HEK293 (cell line): Measurements from ENCODE around the gene TRPV2.

Source experiments
- BCL11A ChIP-seq: fragments of 450-650 bp; formaldehyde crosslinking; IDR thresholded peaks from 2 replicates; pipeline ENCODE4 v1.5.1; 2016; ENCODE audit warnings: low read depth, missing biosample characterization, missing genetic modification characterization
- IKZF3 ChIP-seq: fragments of 450-650 bp; IDR thresholded peaks from 2 replicates; pipeline ENCODE4 v1.5.0; 2018; ENCODE audit warnings: missing biosample characterization, mild to moderate bottlenecking, missing genetic modification characterization, moderate library complexity
- KLF8 ChIP-seq: fragments of 450-650 bp; formaldehyde crosslinking; IDR thresholded peaks from 2 replicates; pipeline ENCODE4 v1.5.1; 2016; ENCODE audit warnings: missing biosample characterization, missing genetic modification characterization
- MYNN ChIP-seq: fragments of 450-650 bp; formaldehyde crosslinking; IDR thresholded peaks from 2 replicates; pipeline ENCODE4 v1.5.1; 2016; ENCODE audit warnings: missing biosample characterization, missing genetic modification characterization, borderline replicate concordance
- OVOL3 ChIP-seq: fragments of 450-650 bp; formaldehyde crosslinking; IDR thresholded peaks from 2 replicates; pipeline ENCODE4 v1.5.1; 2016; ENCODE audit warnings: missing biosample characterization, missing genetic modification characterization
- SALL2 ChIP-seq: fragments of 450-650 bp; formaldehyde crosslinking; IDR thresholded peaks from 2 replicates; pipeline ENCODE4 v1.5.0; 2017; ENCODE audit warnings: missing biosample characterization, mild to moderate bottlenecking, missing genetic modification characterization, borderline replicate concordance
- SCRT1 ChIP-seq: fragments of 450-650 bp; formaldehyde crosslinking; IDR thresholded peaks from 2 replicates; pipeline ENCODE4 v1.5.1; 2016; ENCODE audit warnings: missing biosample characterization, missing genetic modification characterization, borderline replicate concordance
- SETDB1 ChIP-seq: IDR thresholded peaks from one replicate; pipeline ENCODE4 v1.6.1; 2017; ENCODE audit warnings: mild to moderate bottlenecking, low read length, moderate library complexity, mixed read lengths; ENCODE audit not compliant: insufficient read length
- SP7 ChIP-seq: fragments of 450-650 bp; formaldehyde crosslinking; IDR thresholded peaks from 2 replicates; pipeline ENCODE4 v1.5.1; 2016; ENCODE audit warnings: missing biosample characterization, missing genetic modification characterization
- TCF7L2 ChIP-seq: IDR thresholded peaks from 2 replicates; pipeline ENCODE4 v1.6.1; 2011; ENCODE audit warnings: low read depth, mild to moderate bottlenecking, inconsistent platforms, low read length, moderate library complexity, borderline replicate concordance
- YY1 ChIP-seq: fragments of 450-650 bp; formaldehyde crosslinking; IDR thresholded peaks from 2 replicates; pipeline ENCODE4 v1.5.1; 2018; ENCODE audit warnings: missing biosample characterization, missing genetic modification characterization
- ZFP69B ChIP-seq: fragments of 450-650 bp; formaldehyde crosslinking; IDR thresholded peaks from 2 replicates; pipeline ENCODE4 v1.5.1; 2016; ENCODE audit warnings: missing biosample characterization, missing genetic modification characterization
- ZNF132 ChIP-seq: fragments of 450-650 bp; formaldehyde crosslinking; IDR thresholded peaks from 2 replicates; pipeline ENCODE4 v1.5.1; 2017; ENCODE audit warnings: missing biosample characterization, missing genetic modification characterization, borderline replicate concordance
- ZNF133 ChIP-seq: fragments of 450-650 bp; formaldehyde crosslinking; IDR thresholded peaks from 2 replicates; pipeline ENCODE4 v1.5.1; 2016; ENCODE audit warnings: missing biosample characterization, missing genetic modification characterization
- ZNF223 ChIP-seq: fragments of 450-650 bp; formaldehyde crosslinking; IDR thresholded peaks from 2 replicates; pipeline ENCODE4 v1.5.1; 2016; ENCODE audit warnings: missing biosample characterization, missing genetic modification characterization
- ZNF239 ChIP-seq: fragments of 450-650 bp; formaldehyde crosslinking; IDR thresholded peaks from 2 replicates; pipeline ENCODE4 v1.5.1; 2016; ENCODE audit warnings: missing biosample characterization, missing genetic modification characterization
- ZNF324 ChIP-seq: fragments of 450-650 bp; formaldehyde crosslinking; IDR thresholded peaks from 2 replicates; pipeline ENCODE4 v1.5.1; 2016; ENCODE audit warnings: missing biosample characterization, missing genetic modification characterization
- ZNF366 ChIP-seq: fragments of 450-650 bp; formaldehyde crosslinking; conservative IDR thresholded peaks from 2 replicates; pipeline ENCODE4 v1.5.1; 2016; ENCODE audit warnings: missing biosample characterization, missing genetic modification characterization
- ZNF426 ChIP-seq: fragments of 450-650 bp; formaldehyde crosslinking; IDR thresholded peaks from 2 replicates; pipeline ENCODE4 v1.5.1; 2017; ENCODE audit warnings: missing biosample characterization, missing genetic modification characterization, mild to moderate bottlenecking, inconsistent platforms, moderate library complexity
- ZNF521 ChIP-seq: fragments of 450-650 bp; formaldehyde crosslinking; IDR thresholded peaks from 2 replicates; pipeline ENCODE4 v1.5.1; 2017; ENCODE audit warnings: missing biosample characterization, mild to moderate bottlenecking, missing genetic modification characterization
- ZNF560 ChIP-seq: fragments of 450-650 bp; formaldehyde crosslinking; IDR thresholded peaks from 2 replicates; pipeline ENCODE4 v1.5.1; 2017; ENCODE audit warnings: missing biosample characterization, missing genetic modification characterization, borderline replicate concordance
- ZNF561 ChIP-seq: fragments of 450-650 bp; IDR thresholded peaks from 2 replicates; pipeline ENCODE4 v1.5.1; 2018; ENCODE audit warnings: missing biosample characterization, missing genetic modification characterization, borderline replicate concordance
- ZNF76 ChIP-seq: fragments of 450-650 bp; formaldehyde crosslinking; IDR thresholded peaks from 2 replicates; pipeline ENCODE4; 2016; ENCODE audit warnings: low read depth, missing biosample characterization, missing genetic modification characterization, borderline replicate concordance
- TF ChIP-seq, protein P1 (sequence below): fragments of 450-650 bp; formaldehyde crosslinking; IDR thresholded peaks from 2 replicates; pipeline ENCODE4 v1.5.1; 2016; ENCODE audit warnings: missing biosample characterization, missing genetic modification characterization, borderline replicate concordance
- TF ChIP-seq, protein P2 (sequence below): fragments of 450-650 bp; IDR thresholded peaks from 2 replicates; pipeline ENCODE4 v1.5.1; 2018; ENCODE audit warnings: missing biosample characterization, mild to moderate bottlenecking, missing genetic modification characterization
- TF ChIP-seq, protein P3 (sequence below): fragments of 450-650 bp; formaldehyde crosslinking; IDR thresholded peaks from 2 replicates; pipeline ENCODE4 v1.5.0; 2017; ENCODE audit warnings: missing biosample characterization, missing genetic modification characterization, borderline replicate concordance
- TF ChIP-seq, protein P4 (sequence below): fragments of 450-650 bp; formaldehyde crosslinking; IDR thresholded peaks from 2 replicates; pipeline ENCODE4 v1.5.1; 2016; ENCODE audit warnings: missing biosample characterization, missing genetic modification characterization
- TF ChIP-seq, protein P5 (sequence below): fragments of 450-650 bp; formaldehyde crosslinking; IDR thresholded peaks from 2 replicates; pipeline ENCODE4 v1.5.1; 2016; ENCODE audit warnings: missing biosample characterization, missing genetic modification characterization

Gene TRPV2

DNA sequence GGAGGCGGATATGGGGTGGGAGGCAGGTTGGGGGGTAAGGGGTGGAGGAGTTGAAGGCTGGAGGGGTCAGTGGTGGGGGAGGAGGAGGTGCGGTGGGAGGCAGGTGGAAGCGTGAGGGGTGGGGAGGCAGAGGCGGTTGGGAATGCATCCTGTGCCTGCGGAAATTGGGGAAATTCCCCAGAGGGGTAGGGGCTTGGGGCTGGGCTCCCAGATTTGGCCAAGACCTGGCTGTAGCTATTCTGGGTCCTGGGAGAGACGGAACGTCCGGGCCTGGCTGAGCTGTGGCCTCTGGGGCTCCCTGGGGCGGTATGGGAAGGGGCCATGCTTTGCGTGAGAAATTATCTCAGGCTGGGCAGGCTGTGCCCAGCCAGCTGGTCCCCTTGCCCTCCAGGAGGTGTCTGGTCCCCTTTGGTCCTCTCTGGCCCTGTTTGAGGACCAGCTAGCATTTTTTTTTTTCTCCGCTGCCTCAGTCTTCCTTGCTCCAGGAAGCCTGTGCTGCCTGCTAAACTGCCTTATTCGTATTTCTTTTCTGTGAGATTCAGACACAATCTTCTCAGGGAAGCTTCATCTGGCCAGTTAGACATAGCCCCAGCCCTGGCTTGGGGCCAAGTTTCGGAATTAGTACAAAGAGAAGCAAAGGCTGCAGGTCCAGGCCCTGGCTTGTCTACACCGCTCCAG is 7.3 kb upstream of the TRPV2 start (continued):
- TF ChIP-seq, protein P1, sequence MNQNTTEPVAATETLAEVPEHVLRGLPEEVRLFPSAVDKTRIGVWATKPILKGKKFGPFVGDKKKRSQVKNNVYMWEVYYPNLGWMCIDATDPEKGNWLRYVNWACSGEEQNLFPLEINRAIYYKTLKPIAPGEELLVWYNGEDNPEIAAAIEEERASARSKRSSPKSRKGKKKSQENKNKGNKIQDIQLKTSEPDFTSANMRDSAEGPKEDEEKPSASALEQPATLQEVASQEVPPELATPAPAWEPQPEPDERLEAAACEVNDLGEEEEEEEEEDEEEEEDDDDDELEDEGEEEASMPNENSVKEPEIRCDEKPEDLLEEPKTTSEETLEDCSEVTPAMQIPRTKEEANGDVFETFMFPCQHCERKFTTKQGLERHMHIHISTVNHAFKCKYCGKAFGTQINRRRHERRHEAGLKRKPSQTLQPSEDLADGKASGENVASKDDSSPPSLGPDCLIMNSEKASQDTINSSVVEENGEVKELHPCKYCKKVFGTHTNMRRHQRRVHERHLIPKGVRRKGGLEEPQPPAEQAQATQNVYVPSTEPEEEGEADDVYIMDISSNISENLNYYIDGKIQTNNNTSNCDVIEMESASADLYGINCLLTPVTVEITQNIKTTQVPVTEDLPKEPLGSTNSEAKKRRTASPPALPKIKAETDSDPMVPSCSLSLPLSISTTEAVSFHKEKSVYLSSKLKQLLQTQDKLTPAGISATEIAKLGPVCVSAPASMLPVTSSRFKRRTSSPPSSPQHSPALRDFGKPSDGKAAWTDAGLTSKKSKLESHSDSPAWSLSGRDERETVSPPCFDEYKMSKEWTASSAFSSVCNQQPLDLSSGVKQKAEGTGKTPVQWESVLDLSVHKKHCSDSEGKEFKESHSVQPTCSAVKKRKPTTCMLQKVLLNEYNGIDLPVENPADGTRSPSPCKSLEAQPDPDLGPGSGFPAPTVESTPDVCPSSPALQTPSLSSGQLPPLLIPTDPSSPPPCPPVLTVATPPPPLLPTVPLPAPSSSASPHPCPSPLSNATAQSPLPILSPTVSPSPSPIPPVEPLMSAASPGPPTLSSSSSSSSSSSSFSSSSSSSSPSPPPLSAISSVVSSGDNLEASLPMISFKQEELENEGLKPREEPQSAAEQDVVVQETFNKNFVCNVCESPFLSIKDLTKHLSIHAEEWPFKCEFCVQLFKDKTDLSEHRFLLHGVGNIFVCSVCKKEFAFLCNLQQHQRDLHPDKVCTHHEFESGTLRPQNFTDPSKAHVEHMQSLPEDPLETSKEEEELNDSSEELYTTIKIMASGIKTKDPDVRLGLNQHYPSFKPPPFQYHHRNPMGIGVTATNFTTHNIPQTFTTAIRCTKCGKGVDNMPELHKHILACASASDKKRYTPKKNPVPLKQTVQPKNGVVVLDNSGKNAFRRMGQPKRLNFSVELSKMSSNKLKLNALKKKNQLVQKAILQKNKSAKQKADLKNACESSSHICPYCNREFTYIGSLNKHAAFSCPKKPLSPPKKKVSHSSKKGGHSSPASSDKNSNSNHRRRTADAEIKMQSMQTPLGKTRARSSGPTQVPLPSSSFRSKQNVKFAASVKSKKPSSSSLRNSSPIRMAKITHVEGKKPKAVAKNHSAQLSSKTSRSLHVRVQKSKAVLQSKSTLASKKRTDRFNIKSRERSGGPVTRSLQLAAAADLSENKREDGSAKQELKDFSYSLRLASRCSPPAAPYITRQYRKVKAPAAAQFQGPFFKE (tag by site-specific recombination): no peak
- TF ChIP-seq MYNN (tag by site-specific recombination): no peak
- no peak for TF ChIP-seq ZNF239 (tag by site-specific recombination)
- TF ChIP-seq ZNF324: no peak
- TF ChIP-seq KLF8: peak; percentile 19; the same call in 1 of the 2 replicates
- no peak for TF ChIP-seq ZNF132 (tag by site-specific recombination)
- no peak for TF ChIP-seq SCRT1 (tag by site-specific recombination)
- no peak for TF ChIP-seq YY1 (tag by site-specific recombination)
- TF ChIP-seq ZNF76: peak; percentile 39; the same call in 1 of the 2 replicates
- no peak for TF ChIP-seq ZFP69B
- TF ChIP-seq, protein P2, sequence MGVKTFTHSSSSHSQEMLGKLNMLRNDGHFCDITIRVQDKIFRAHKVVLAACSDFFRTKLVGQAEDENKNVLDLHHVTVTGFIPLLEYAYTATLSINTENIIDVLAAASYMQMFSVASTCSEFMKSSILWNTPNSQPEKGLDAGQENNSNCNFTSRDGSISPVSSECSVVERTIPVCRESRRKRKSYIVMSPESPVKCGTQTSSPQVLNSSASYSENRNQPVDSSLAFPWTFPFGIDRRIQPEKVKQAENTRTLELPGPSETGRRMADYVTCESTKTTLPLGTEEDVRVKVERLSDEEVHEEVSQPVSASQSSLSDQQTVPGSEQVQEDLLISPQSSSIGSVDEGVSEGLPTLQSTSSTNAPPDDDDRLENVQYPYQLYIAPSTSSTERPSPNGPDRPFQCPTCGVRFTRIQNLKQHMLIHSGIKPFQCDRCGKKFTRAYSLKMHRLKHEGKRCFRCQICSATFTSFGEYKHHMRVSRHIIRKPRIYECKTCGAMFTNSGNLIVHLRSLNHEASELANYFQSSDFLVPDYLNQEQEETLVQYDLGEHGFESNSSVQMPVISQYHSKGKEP (tag by site-specific recombination): peak; percentile 50; the same call in 1 of the 2 replicates
- TF ChIP-seq ZNF560 (tag by site-specific recombination): no peak
- no peak for TF ChIP-seq ZNF561
- TF ChIP-seq SALL2: no peak
- 0 out of 2 replicates have a peak, but pooled peaks have one; percentile 9 for TF ChIP-seq IKZF3
- no peak for TF ChIP-seq ZNF426
- TF ChIP-seq ZNF366 (tag by site-specific recombination): peak; percentile 40; the same call in 1 of the 2 replicates
- TF ChIP-seq SP7 (tag by site-specific recombination): peak; percentile 37; the same call in 1 of the 2 replicates
- TF ChIP-seq, protein P3, sequence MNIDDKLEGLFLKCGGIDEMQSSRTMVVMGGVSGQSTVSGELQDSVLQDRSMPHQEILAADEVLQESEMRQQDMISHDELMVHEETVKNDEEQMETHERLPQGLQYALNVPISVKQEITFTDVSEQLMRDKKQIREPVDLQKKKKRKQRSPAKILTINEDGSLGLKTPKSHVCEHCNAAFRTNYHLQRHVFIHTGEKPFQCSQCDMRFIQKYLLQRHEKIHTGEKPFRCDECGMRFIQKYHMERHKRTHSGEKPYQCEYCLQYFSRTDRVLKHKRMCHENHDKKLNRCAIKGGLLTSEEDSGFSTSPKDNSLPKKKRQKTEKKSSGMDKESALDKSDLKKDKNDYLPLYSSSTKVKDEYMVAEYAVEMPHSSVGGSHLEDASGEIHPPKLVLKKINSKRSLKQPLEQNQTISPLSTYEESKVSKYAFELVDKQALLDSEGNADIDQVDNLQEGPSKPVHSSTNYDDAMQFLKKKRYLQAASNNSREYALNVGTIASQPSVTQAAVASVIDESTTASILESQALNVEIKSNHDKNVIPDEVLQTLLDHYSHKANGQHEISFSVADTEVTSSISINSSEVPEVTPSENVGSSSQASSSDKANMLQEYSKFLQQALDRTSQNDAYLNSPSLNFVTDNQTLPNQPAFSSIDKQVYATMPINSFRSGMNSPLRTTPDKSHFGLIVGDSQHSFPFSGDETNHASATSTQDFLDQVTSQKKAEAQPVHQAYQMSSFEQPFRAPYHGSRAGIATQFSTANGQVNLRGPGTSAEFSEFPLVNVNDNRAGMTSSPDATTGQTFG: no peak
- no peak for TF ChIP-seq SETDB1
- no peak for TF ChIP-seq ZNF133 (tag by site-specific recombination)
- TF ChIP-seq BCL11A (tag by site-specific recombination): no peak
- TF ChIP-seq, protein P4, sequence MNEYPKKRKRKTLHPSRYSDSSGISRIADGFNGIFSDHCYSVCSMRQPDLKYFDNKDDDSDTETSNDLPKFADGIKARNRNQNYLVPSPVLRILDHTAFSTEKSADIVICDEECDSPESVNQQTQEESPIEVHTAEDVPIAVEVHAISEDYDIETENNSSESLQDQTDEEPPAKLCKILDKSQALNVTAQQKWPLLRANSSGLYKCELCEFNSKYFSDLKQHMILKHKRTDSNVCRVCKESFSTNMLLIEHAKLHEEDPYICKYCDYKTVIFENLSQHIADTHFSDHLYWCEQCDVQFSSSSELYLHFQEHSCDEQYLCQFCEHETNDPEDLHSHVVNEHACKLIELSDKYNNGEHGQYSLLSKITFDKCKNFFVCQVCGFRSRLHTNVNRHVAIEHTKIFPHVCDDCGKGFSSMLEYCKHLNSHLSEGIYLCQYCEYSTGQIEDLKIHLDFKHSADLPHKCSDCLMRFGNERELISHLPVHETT: no peak
- no peak for TF ChIP-seq ZNF223
- no peak for TF ChIP-seq OVOL3 (tag by site-specific recombination)
- TF ChIP-seq, protein P5, sequence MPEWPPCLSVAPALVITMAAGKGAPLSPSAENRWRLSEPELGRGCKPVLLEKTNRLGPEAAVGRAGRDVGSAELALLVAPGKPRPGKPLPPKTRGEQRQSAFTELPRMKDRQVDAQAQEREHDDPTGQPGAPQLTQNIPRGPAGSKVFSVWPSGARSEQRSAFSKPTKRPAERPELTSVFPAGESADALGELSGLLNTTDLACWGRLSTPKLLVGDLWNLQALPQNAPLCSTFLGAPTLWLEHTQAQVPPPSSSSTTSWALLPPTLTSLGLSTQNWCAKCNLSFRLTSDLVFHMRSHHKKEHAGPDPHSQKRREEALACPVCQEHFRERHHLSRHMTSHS (tag by site-specific recombination): no peak
- no peak for TF ChIP-seq ZNF521 (tag by site-specific recombination)
- TF ChIP-seq TCF7L2: no peak
